Stimulated activated CD8-positive, alpha-beta memory T cell treated with anti-CD3 and anti-CD28 coated beads, Interleukin-2, amount 100 ng/mL, for 1 hour (primary cell): ENCODE results near the gene TTLL3.

Source experiments
- DNase-seq, 2 donors: peaks; one replicate each; pipeline ENCODE4 v3.0.0-alpha.2; 2020; ENCODE audit warnings: low read depth in 2 of 2

Gene TTLL3

GRCh38 chr3:9806688-9807589 is 3.1 kb upstream of the TTLL3 start:
- DNase-seq = no peak

DNA sequence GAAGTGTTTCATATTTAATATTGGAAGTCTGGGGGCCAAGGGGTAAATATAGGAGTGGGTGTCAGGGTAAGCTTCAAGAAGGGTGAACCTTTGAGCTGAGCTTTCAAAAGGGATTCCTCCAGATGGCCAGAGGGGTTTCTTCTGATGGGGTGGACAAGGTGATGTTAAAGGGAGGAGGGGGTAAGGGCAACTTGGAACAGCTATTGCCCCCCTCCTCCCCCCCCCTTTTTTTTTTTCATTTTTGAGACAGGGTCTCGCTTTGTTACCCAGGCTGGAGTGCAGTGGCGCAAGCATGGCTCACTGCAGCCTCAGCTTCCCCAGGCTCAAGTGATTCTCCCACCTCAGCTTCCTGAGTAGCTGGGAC is 2.1 kb upstream of the TTLL3 start:
- DNase-seq = no peak

GRCh38 chr3:9808345-9809037 is 1.6 kb upstream of the TTLL3 start:
- DNase-seq = peak; percentile 13 to 21

DNA sequence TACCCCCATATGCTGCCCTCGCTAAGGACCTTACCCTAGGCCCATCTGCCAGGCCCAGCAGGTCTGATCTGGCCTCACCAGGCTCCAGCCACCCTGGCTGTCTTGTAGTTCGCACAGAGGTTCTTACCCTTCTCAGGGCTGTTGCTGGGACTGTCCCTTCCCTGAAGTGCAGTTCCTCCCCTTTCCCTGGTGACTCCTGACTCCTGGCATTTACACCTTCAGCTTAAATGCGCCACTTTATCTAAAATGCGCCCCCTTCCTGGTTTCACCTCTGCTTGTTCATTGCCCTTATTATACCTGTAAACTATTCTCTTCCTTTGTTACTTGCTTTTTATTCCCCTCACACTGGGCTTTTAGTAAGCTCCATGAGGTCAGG is 835 bp upstream of the TTLL3 start:
- no peak for DNase-seq

GRCh38 chr3:9810433-9810770 is 340 bp downstream of the TTLL3 start:
- no peak for DNase-seq

- no peak for DNase-seq
Observed at GRCh38 chr3:9810846-9811245, 784 bp downstream of the TTLL3 start.

- no peak for DNase-seq
Observed at GRCh38 chr3:9812870-9813483, 2.9 kb downstream of the TTLL3 start.

GRCh38 chr3:9815986-9816385 is 5.9 kb downstream of the TTLL3 start:
- DNase-seq = no peak

- DNase-seq = no peak
Observed at GRCh38 chr3:9817436-9817835, 7.4 kb downstream of the TTLL3 start.

- no peak for DNase-seq
Observed at GRCh38 chr3:9818666-9819335, 8.7 kb downstream of the TTLL3 start.

DNA sequence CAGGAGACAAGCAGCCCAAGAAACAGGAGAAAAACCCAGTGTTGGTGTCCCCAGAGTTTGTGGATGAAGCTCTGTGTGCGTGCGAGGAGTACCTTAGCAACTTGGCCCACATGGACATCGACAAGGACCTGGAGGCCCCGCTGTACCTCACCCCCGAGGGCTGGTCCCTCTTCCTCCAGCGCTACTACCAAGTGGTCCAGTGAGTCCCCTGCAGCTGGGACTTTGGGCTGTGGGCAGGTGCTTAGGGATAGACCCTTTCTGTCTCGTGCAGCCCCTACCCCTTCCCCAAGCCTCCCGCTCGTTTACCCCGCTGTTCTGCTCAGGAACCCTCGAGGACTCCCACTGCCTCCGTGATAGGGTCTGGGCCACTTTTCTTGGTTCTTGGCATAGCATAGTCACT is 10.5 kb downstream of the TTLL3 start:
- no peak for DNase-seq

GRCh38 chr3:9820946-9821345 is 10.9 kb downstream of the TTLL3 start:
- no peak for DNase-seq

- DNase-seq = no peak
Observed at GRCh38 chr3:9825451-9826040, 15.5 kb downstream of the TTLL3 start.

- no peak for DNase-seq
Observed at GRCh38 chr3:9826815-9827573, 16.9 kb downstream of the TTLL3 start.

GRCh38 chr3:9828801-9829755 is 19.0 kb downstream of the TTLL3 start:
- DNase-seq = no peak

DNA sequence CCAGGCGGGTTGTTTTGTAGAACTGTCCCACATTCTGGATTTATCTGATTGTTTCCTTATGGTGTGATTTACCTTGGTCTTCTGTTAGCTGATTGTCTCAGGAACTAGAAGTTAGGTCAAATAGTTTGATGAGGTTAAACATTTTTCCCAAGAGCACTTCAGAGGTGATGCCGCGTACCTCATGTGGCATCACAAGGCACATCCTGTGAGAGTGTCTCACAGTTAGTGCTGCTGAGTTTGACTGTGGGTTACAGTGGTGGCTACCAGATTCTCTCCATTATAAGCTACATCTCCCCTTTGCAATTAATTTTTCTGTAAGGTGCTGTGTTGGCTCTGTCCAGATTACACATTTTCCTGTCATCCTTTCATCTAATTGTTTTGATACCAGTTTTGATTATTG is 21.2 kb downstream of the TTLL3 start:
- no peak for DNase-seq

- no peak for DNase-seq
Observed at GRCh38 chr3:9833078-9833477, 23.0 kb downstream of the TTLL3 start.

DNA sequence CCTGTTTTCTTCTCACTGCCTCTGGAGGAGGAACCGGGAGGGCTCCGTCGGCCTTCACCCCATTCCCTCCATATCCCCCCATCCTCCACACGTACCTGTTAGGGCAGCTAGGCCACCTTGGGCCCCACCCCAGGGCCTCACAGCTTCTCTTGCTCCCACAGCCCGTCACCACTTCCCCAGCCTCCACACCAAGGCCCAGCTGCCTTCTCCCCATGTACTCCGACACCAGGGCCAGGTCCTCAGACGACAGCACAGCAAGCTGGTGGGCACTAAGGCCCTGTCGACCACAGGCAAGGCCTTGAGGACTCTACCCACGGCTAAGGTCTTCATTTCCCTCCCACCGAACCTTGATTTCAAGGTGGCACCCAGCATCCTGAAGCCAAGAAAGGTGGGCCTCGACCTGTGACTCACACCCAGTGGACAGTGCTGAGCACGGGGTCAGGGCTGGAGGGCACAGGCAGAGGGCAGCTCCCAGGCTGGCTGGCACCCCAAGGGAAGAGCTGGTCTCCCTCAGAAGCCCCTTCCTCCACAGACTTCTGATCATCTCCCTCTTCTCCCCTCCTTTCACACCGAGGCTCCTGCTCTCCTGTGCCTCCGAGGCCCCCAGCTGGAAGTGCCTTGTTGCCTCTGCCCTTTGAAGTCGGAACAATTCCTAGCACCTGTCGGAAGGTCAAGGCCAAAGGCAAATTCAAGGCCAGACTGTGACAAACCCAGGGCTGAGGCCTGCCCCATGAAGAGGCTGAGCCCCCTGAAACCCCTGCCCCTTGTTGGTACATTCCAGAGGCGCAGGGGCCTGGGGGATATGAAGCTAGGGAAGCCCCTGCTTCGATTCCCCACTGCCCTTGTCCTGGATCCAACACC is 24.7 kb downstream of the TTLL3 start:
- DNase-seq = no peak
